T-cell (primary cell): Measurements from ENCODE around the gene PRMT2. TPM values are rescaled to one million over a fixed set of nuclear protein-coding genes. Genes with fewer than 3 reads are reported as not detected.

Experiments used
- total RNA-seq, 35 experiments: library from RNA in 6 of 35; stranded (reverse) in 6 of 35; fragments of 120-200 nt in 1 of 35; gene quantifications; one replicate each; pipeline versions ENCODE4 v1.2.1 to v1.2.4 and lab custom pipeline; 2013 to 2026

Gene PRMT2
- total RNA-seq, 5 donors from 2014 or later (not counting 1 experiment from before 2014, with no cell fraction given): 145 to 258 (median 205) TPM

Other genes with a start within 250 kb of the PRMT2 start
- gene DIP2A, start 176.8 kb upstream of the PRMT2 start, total RNA-seq: 100 to 1,000 TPM; 113 to 132 (median 128) TPM
- gene S100B, start 30.6 kb upstream of the PRMT2 start, total RNA-seq: 10 to 100 TPM in 2 of 5 donors, 1 to 10 TPM in 2, under 1 TPM in 1; 0.49 to 11.4 (median 8.9) TPM